Mucosa of rectum (tissue), 2 donors: ENCODE measurements around the gene NAB2.
"Not testable (repeated sequence)": the region's sequence is repeated elsewhere in the genome, so short reads cannot be mapped to it uniquely, and the experiment has no call there.

Source experiments
- H3K27ac ChIP-seq, 2 donors: one replicate each; pipeline ENCODE4 v1.7.0; 2013; ENCODE audit warnings: inconsistent platforms in 2 of 2, low read depth in 2 of 2, low read length in 2 of 2
- H3K27me3 ChIP-seq, 2 donors: one replicate each; pipeline ENCODE4 v1.7.0; 2013; ENCODE audit warnings: low read length in 2 of 2; ENCODE audit not compliant: control insufficient read depth in 2 of 2, insufficient read depth in 2 of 2
- H3K36me3 ChIP-seq, 2 donors: one replicate each; pipeline ENCODE4 v1.7.0; 2013; ENCODE audit warnings: low read length in 2 of 2; ENCODE audit not compliant: control insufficient read depth in 2 of 2, insufficient read depth in 2 of 2
- H3K4me1 ChIP-seq, 2 donors: one replicate each; pipeline ENCODE4 v1.7.0; 2013; ENCODE audit warnings: low read length in 2 of 2, mild to moderate bottlenecking in 1 of 2; ENCODE audit not compliant: control insufficient read depth in 2 of 2, insufficient read depth in 2 of 2
- H3K4me3 ChIP-seq, 2 donors: one replicate each; pipeline ENCODE4 v1.7.0; 2013; ENCODE audit warnings: low read length in 2 of 2
- H3K9ac ChIP-seq, 2 donors: one replicate each; pipeline ENCODE4 v1.7.0; 2013; ENCODE audit warnings: low read length in 2 of 2, low read depth in 1 of 2, mild to moderate bottlenecking in 1 of 2
- H3K9me3 ChIP-seq, 2 donors: one replicate each; pipeline ENCODE4 v1.7.0; 2013; ENCODE audit warnings: low read length in 2 of 2; ENCODE audit not compliant: control insufficient read depth in 2 of 2
- donor health status: healthy.
- donor health status: Normal muscosa, but diverticular disease.

Gene NAB2

GRCh38 chr12:57066245-57066644 lies 22.7 kb upstream of the NAB2 start:
- Histone ChIP-seq H3K36me3 (peaks cover 5 to 16% of the 10 kb centered on the region in 2 donors), H3K4me1 (peaks cover 0 to 8% of the 10 kb centered on the region in 2 donors), H3K9ac (no peak overlapping the region), H3K9me3 (no peaks in the 10 kb centered on the region), H3K4me3 (no peak overlapping the region), H3K27ac (no peak overlapping the region), H3K27me3 (no peaks in the 10 kb centered on the region)

GRCh38 chr12:57069523-57069922 lies 19.4 kb upstream of the NAB2 start:
- H3K9me3 ChIP-seq, result no peaks in the 10 kb centered on the region
- peaks cover 5 to 18% of the 10 kb centered on the region in 2 donors for H3K36me3 ChIP-seq
- no peaks in the 10 kb centered on the region for H3K27me3 ChIP-seq
- peak overlapping the region; percentile 52 to 57 for H3K27ac ChIP-seq
- H3K9ac ChIP-seq, result peak overlapping the region in 1 of 2 donors; percentile 5
- H3K4me1 ChIP-seq, result peaks cover 0 to 6% of the 10 kb centered on the region in 2 donors
- no peak overlapping the region for H3K4me3 ChIP-seq

DNA sequence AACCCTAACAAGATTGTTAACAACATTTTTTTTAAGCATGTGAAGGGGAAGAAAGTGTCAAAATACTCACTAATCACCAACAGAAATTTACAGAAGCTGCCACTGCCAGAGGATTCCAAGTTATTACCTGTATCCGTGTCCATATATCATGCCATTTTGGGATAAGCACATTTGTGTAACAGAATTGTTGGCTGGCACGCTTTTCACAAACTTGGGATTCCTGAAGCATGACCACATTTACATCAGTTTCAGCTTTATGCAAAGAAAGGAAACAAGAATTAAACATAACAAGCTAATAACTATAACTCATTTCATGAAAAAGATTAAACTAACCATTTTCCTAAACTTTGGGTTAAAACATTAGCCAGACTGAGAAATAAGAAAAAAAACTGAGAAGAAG lies 16.3 kb upstream of the NAB2 start:
- Histone ChIP-seq H3K4me3 (no peak overlapping the region), H3K27ac (no peak overlapping the region), H3K36me3 (peaks cover 5 to 15% of the 10 kb centered on the region in 2 donors), H3K27me3 (no peaks in the 10 kb centered on the region), H3K9me3 (no peaks in the 10 kb centered on the region), H3K9ac (no peak overlapping the region), H3K4me1 (peaks cover 0 to 7% of the 10 kb centered on the region in 2 donors)

GRCh38 chr12:57073566-57074450 lies 15.1 kb upstream of the NAB2 start:
- H3K27ac ChIP-seq, H3K9ac ChIP-seq, H3K9me3 ChIP-seq, H3K4me3 ChIP-seq, H3K27me3 ChIP-seq: not testable (repeated sequence)
- peaks cover 0 to 11% of the 10 kb centered on the region in 2 donors for H3K4me1 ChIP-seq
- H3K36me3 ChIP-seq, result peaks cover 5 to 15% of the 10 kb centered on the region in 2 donors

- Histone ChIP-seq H3K4me3 (peak within 1 kb of the TSS; percentile 73 to 88), H3K9me3 (no peaks in the 10 kb centered on the region), H3K27ac (peak within 1 kb of the TSS; percentile 82 to 85), H3K27me3 (no peaks in the 10 kb centered on the region), H3K36me3 (no peaks in the 10 kb centered on the region), H3K4me1 (peaks cover 3 to 10% of the 10 kb centered on the region in 2 donors), H3K9ac (peak within 1 kb of the TSS; percentile 62 to 69)
Observed at GRCh38 chr12:57078519-57079404, 10.2 kb upstream of the NAB2 start, which contains the start of gene NEMP1. Gene NEMP1 (minus strand): TSS chr12:57078791. CDS start chr12:57078745, 46 bp downstream.

DNA sequence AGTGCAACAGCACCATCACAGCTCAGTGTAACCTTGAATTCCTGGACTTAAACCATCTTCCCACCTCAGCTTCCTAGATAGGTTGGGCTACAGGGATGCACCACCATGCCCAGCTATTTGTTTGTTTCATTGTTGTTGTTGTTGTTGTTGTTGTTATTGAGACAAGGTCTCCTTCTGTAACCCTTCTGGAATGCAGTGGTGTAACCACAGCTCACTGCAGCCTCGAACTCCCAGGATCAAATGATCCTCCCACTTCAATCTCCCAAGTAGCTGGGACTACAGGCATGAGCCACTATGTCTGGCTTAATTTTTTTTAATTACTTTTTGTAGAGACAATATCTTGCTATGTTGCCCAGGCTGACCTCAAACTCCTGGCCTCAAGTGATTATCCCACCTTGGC lies 9.1 kb upstream of the NAB2 start:
- H3K9ac ChIP-seq, result no peak overlapping the region
- H3K4me1 ChIP-seq, result peaks cover 3 to 10% of the 10 kb centered on the region in 2 donors
- H3K27ac ChIP-seq, result peak overlapping the region in 1 of 2 donors; percentile 82
- no peaks in the 10 kb centered on the region for H3K27me3 ChIP-seq
- no peaks in the 10 kb centered on the region for H3K36me3 ChIP-seq
- no peaks in the 10 kb centered on the region for H3K9me3 ChIP-seq
- no peak overlapping the region for H3K4me3 ChIP-seq

- Histone ChIP-seq H3K36me3 (no peaks in the 10 kb centered on the region), H3K27me3 (no peaks in the 10 kb centered on the region), H3K27ac (no peak overlapping the region), H3K4me3 (no peak overlapping the region), H3K9me3 (no peaks in the 10 kb centered on the region), H3K4me1 (peaks cover 6 to 11% of the 10 kb centered on the region in 2 donors), H3K9ac (no peak overlapping the region)
Observed at GRCh38 chr12:57080855-57081254, 8.1 kb upstream of the NAB2 start.

GRCh38 chr12:57085999-57086492 lies 2.9 kb upstream of the NAB2 start:
- Histone ChIP-seq H3K27me3 (no peaks in the 10 kb centered on the region), H3K36me3 (peaks cover 0 to under 1% of the 10 kb centered on the region in 2 donors), H3K9me3 (no peaks in the 10 kb centered on the region), H3K4me3 (peak overlapping the region in 1 of 2 donors; percentile 87), H3K9ac (peak overlapping the region; percentile 15 to 69), H3K4me1 (peaks cover 22 to 25% of the 10 kb centered on the region in 2 donors), H3K27ac (peak overlapping the region; percentile 88 to 98)

GRCh38 chr12:57086493-57087009 lies 2.4 kb upstream of the NAB2 start:
- peak overlapping the region; percentile 65 to 87 for H3K4me3 ChIP-seq
- peak overlapping the region; percentile 69 to 86 for H3K9ac ChIP-seq
- H3K27me3 ChIP-seq, result no peaks in the 10 kb centered on the region
- H3K4me1 ChIP-seq, result peaks cover 23 to 28% of the 10 kb centered on the region in 2 donors
- peak overlapping the region; percentile 88 to 98 for H3K27ac ChIP-seq
- no peaks in the 10 kb centered on the region for H3K9me3 ChIP-seq
- H3K36me3 ChIP-seq, result peaks cover 0 to 4% of the 10 kb centered on the region in 2 donors
